Renal pelvis (tissue), 12 donors: ENCODE data around the gene CERS2. TPM values are rescaled to one million over a fixed set of nuclear protein-coding genes. Genes with fewer than 3 reads are reported as not detected.
A peak's percentile ranks its signal among the peaks of the same experiment; 100 is the strongest.

ENCODE experiments used
- DNase-seq: peaks from one replicate; pipeline ENCODE4 v3.0.0-alpha.2; 2013
- long read RNA-seq, 16 experiments: transcript quantifications; one replicate each; lab custom pipeline, GENCODE V29; 2026
- polyA plus RNA-seq, 3 donors: library from polyadenylated mRNA; unstranded; fragments of 120-200 nt; gene quantifications; one replicate each; pipeline ENCODE4 v1.2.1, GENCODE V29; 2013; ENCODE audit not compliant: insufficient read length in 3 of 3

Gene CERS2
- polyA plus RNA-seq, result 100 to 1,000 TPM; 300 to 329 (median 318) TPM
- long read RNA-seq, donor 1, transcript CERS2-205 (11 exons, 2,505 nt), result major isoform, 48 of 63 reads
- long read RNA-seq, donor 1, partial matches to known transcripts, result 11 of 63 reads
- long read RNA-seq, donor 1, other reads (novel, unspliced or antisense), result 0 of 63 reads
- long read RNA-seq, donor 2, transcript CERS2-205 (11 exons, 2,505 nt), result major isoform, 74 of 89 reads
- long read RNA-seq, donor 2, partial matches to known transcripts, result 12 of 89 reads
- long read RNA-seq, donor 2, other reads (novel, unspliced or antisense), result 0 of 89 reads
- long read RNA-seq, donor 3, transcript CERS2-205 (11 exons, 2,505 nt), result major isoform, 45 of 116 reads
- long read RNA-seq, donor 3, partial matches to known transcripts, result 70 of 116 reads
- long read RNA-seq, donor 3, other reads (novel, unspliced or antisense), result 0 of 116 reads
- long read RNA-seq, donor 4, transcript CERS2-205 (11 exons, 2,505 nt), result major isoform, 35 of 40 reads
- long read RNA-seq, donor 4, partial matches to known transcripts, result 0 of 40 reads
- long read RNA-seq, donor 4, other reads (novel, unspliced or antisense), result 0 of 40 reads
- long read RNA-seq, donor 5, transcript CERS2-205 (11 exons, 2,505 nt), result major isoform, 22 of 31 reads
- long read RNA-seq, donor 5, partial matches to known transcripts, result 7 of 31 reads
- long read RNA-seq, donor 5, other reads (novel, unspliced or antisense), result 0 of 31 reads
- long read RNA-seq, donor 6, transcript CERS2-205 (11 exons, 2,505 nt), result major isoform, 52 of 75 reads
- long read RNA-seq, donor 6, partial matches to known transcripts, result 16 of 75 reads
- long read RNA-seq, donor 6, other reads (novel, unspliced or antisense), result 5 of 75 reads
- long read RNA-seq, donor 7, transcript CERS2-205 (11 exons, 2,505 nt), result major isoform, 58 of 85 reads
- long read RNA-seq, donor 7, partial matches to known transcripts, result 23 of 85 reads
- long read RNA-seq, donor 7, other reads (novel, unspliced or antisense), result 0 of 85 reads
- long read RNA-seq, donor 8, transcript CERS2-205 (11 exons, 2,505 nt), result major isoform, 19 of 20 reads
- long read RNA-seq, donor 8, partial matches to known transcripts, result 0 of 20 reads
- long read RNA-seq, donor 8, other reads (novel, unspliced or antisense), result 0 of 20 reads
- long read RNA-seq, donor 9, transcript CERS2-205 (11 exons, 2,505 nt), result major isoform, 52 of 92 reads
- long read RNA-seq, donor 9, partial matches to known transcripts, result 39 of 92 reads
- long read RNA-seq, donor 9, other reads (novel, unspliced or antisense), result 0 of 92 reads
- long read RNA-seq, donor 10, transcript CERS2-205 (11 exons, 2,505 nt), result major isoform, 44 of 62 reads
- long read RNA-seq, donor 10, partial matches to known transcripts, result 16 of 62 reads
- long read RNA-seq, donor 10, other reads (novel, unspliced or antisense), result 0 of 62 reads
- long read RNA-seq, donor 11, transcript CERS2-205 (11 exons, 2,505 nt), result major isoform, 29 of 51 reads
- long read RNA-seq, donor 11, partial matches to known transcripts, result 7 of 51 reads
- long read RNA-seq, donor 11, other reads (novel, unspliced or antisense), result 12 of 51 reads
- long read RNA-seq, donor 12, transcript CERS2-205 (11 exons, 2,505 nt), result major isoform, 60 of 87 reads
- long read RNA-seq, donor 12, partial matches to known transcripts, result 26 of 87 reads
- long read RNA-seq, donor 12, other reads (novel, unspliced or antisense), result 0 of 87 reads
- long read RNA-seq, donor 13, transcript CERS2-205 (11 exons, 2,505 nt), result major isoform, 22 of 23 reads
- long read RNA-seq, donor 13, partial matches to known transcripts, result 0 of 23 reads
- long read RNA-seq, donor 13, other reads (novel, unspliced or antisense), result 0 of 23 reads
- long read RNA-seq, donor 14, result 0 reads
- long read RNA-seq, donor 15, transcript CERS2-205 (11 exons, 2,505 nt), result major isoform, 64 of 84 reads
- long read RNA-seq, donor 15, partial matches to known transcripts, result 13 of 84 reads
- long read RNA-seq, donor 15, other reads (novel, unspliced or antisense), result 6 of 84 reads
- long read RNA-seq, donor 16, transcript CERS2-205 (11 exons, 2,505 nt), result major isoform, 56 of 83 reads
- long read RNA-seq, donor 16, partial matches to known transcripts, result 25 of 83 reads
- long read RNA-seq, donor 16, other reads (novel, unspliced or antisense), result 0 of 83 reads

- peak; percentile 87 for DNase-seq
These were observed at the start of gene CERS2 for GRCh38 chr1:150974580-150975478. Gene CERS2, minus strand, starts transcription at chr1:150974835. Its CDS starts 5,745 bp downstream, at chr1:150969090.

GRCh38 chr1:151013518-151013917 lies 38.9 kb upstream of the CERS2 start:
- DNase-seq, result peak; percentile 81

GRCh38 chr1:151012684-151013471 lies 38.2 kb upstream of the CERS2 start:
- DNase-seq, result no peak

- DNase-seq, result no peak
These were observed 36.7 kb upstream of the CERS2 start for GRCh38 chr1:151011154-151011850.

GRCh38 chr1:151010346-151010726 lies 35.7 kb upstream of the CERS2 start:
- DNase-seq, result no peak

- no peak for DNase-seq
These were observed 35.2 kb upstream of the CERS2 start for GRCh38 chr1:151009674-151010345.

- DNase-seq, result no peak
These were observed 34.6 kb upstream of the CERS2 start for GRCh38 chr1:151009206-151009587.

- peak; percentile 97 for DNase-seq
These were observed 33.9 kb upstream of the CERS2 start, which contains the start of gene PRUNE1 for GRCh38 chr1:151008244-151009205. Gene PRUNE1, plus strand, starts transcription at chr1:151008449. Its CDS starts 184 bp downstream, at chr1:151008633.

- DNase-seq, result no peak
These were observed 33.2 kb upstream of the CERS2 start for GRCh38 chr1:151007853-151008243.

GRCh38 chr1:151006327-151007052 lies 31.9 kb upstream of the CERS2 start, which contains the start of gene MINDY1:
Gene MINDY1, minus strand, starts transcription at chr1:151006902. Its CDS starts 4,285 bp downstream, at chr1:151002617.
- peak; percentile 87 for DNase-seq

- no peak for DNase-seq
These were observed 31.2 kb upstream of the CERS2 start for GRCh38 chr1:151005729-151006319.

- no peak for DNase-seq
These were observed 28.5 kb upstream of the CERS2 start for GRCh38 chr1:151003180-151003579.

GRCh38 chr1:151002611-151003010 lies 28.0 kb upstream of the CERS2 start:
- DNase-seq, result no peak

GRCh38 chr1:151002051-151002450 lies 27.4 kb upstream of the CERS2 start:
- DNase-seq, result no peak
